ENCODE measurements around the gene LCLAT1. TPM values are rescaled to one million over a fixed set of nuclear protein-coding genes. Genes with fewer than 3 reads are reported as not detected.

The LCLAT1 gene
- total RNA-seq, 1 donor from 2014 or later, result 16.0 TPM

GRCh38 chr2:30441023-30441422 lies 6.0 kb upstream of the LCLAT1 start:
- peaks cover 1% of the 10 kb centered on the region for H3K27me3 Mint-ChIP-seq (ENCODE audit: unreplicated experiment)
- no peak overlapping the region for H3K4me3 Mint-ChIP-seq (ENCODE audit: unreplicated experiment)
- H3K9me3 Mint-ChIP-seq (ENCODE audit: unreplicated experiment), result no peaks in the 10 kb centered on the region
- no peak for DNase-seq
- H3K27ac Mint-ChIP-seq (ENCODE audit: unreplicated experiment), result peak overlapping the region; percentile 5
- no peaks in the 10 kb centered on the region for H3K36me3 Mint-ChIP-seq (ENCODE audit: unreplicated experiment)
- peaks cover 7% of the 10 kb centered on the region for H3K4me1 Mint-ChIP-seq (ENCODE audit: low read depth, unreplicated experiment)
- TF ChIP-seq CTCF (IDR thresholded peaks at IDR 0.05; ENCODE audit: partially characterized antibody, unreplicated experiment), result no peak

- no peaks in the 10 kb centered on the region for H3K36me3 Mint-ChIP-seq (ENCODE audit: unreplicated experiment)
- no peaks in the 10 kb centered on the region for H3K4me1 Mint-ChIP-seq (ENCODE audit: low read depth, unreplicated experiment)
- H3K9me3 Mint-ChIP-seq (ENCODE audit: unreplicated experiment), result no peaks in the 10 kb centered on the region
- no peak for DNase-seq
- no peak for TF ChIP-seq CTCF (IDR thresholded peaks at IDR 0.05; ENCODE audit: partially characterized antibody, unreplicated experiment)
- no peak overlapping the region for H3K4me3 Mint-ChIP-seq (ENCODE audit: unreplicated experiment)
- H3K27ac Mint-ChIP-seq (ENCODE audit: unreplicated experiment), result no peak overlapping the region
- H3K27me3 Mint-ChIP-seq (ENCODE audit: unreplicated experiment), result peaks cover 4% of the 10 kb centered on the region
These were observed 4.0 kb upstream of the LCLAT1 start for GRCh38 chr2:30443081-30443480.

- H3K9me3 Mint-ChIP-seq (ENCODE audit: unreplicated experiment), result no peaks in the 10 kb centered on the region
- no peaks in the 10 kb centered on the region for H3K36me3 Mint-ChIP-seq (ENCODE audit: unreplicated experiment)
- peaks cover 4% of the 10 kb centered on the region for H3K27me3 Mint-ChIP-seq (ENCODE audit: unreplicated experiment)
- TF ChIP-seq CTCF (IDR thresholded peaks at IDR 0.05; ENCODE audit: partially characterized antibody, unreplicated experiment), result no peak
- H3K4me3 Mint-ChIP-seq (ENCODE audit: unreplicated experiment), result no peak overlapping the region
- H3K4me1 Mint-ChIP-seq (ENCODE audit: low read depth, unreplicated experiment), result peaks cover 2% of the 10 kb centered on the region
- DNase-seq, result no peak
- H3K27ac Mint-ChIP-seq (ENCODE audit: unreplicated experiment), result no peak overlapping the region
These were observed 2.8 kb upstream of the LCLAT1 start for GRCh38 chr2:30444273-30444672.

GRCh38 chr2:30445266-30445821 lies 1.7 kb upstream of the LCLAT1 start:
- H3K27ac Mint-ChIP-seq (ENCODE audit: unreplicated experiment), result no peak overlapping the region
- DNase-seq, result no peak
- no peak for TF ChIP-seq CTCF (IDR thresholded peaks at IDR 0.05; ENCODE audit: partially characterized antibody, unreplicated experiment)
- no peaks in the 10 kb centered on the region for H3K36me3 Mint-ChIP-seq (ENCODE audit: unreplicated experiment)
- peaks cover 2% of the 10 kb centered on the region for H3K4me1 Mint-ChIP-seq (ENCODE audit: low read depth, unreplicated experiment)
- H3K4me3 Mint-ChIP-seq (ENCODE audit: unreplicated experiment), result no peak overlapping the region
- no peaks in the 10 kb centered on the region for H3K9me3 Mint-ChIP-seq (ENCODE audit: unreplicated experiment)
- H3K27me3 Mint-ChIP-seq (ENCODE audit: unreplicated experiment), result peaks cover 3% of the 10 kb centered on the region

GRCh38 chr2:30446602-30447148 lies 371 bp upstream of the LCLAT1 start:
- Mint-ChIP-seq H3K9me3 (ENCODE audit: unreplicated experiment) (no peaks in the 10 kb centered on the region), H3K4me3 (ENCODE audit: unreplicated experiment) (peak overlapping the region; percentile 90), H3K36me3 (ENCODE audit: unreplicated experiment) (no peaks in the 10 kb centered on the region), H3K4me1 (ENCODE audit: low read depth, unreplicated experiment) (peaks cover 2% of the 10 kb centered on the region), H3K27ac (ENCODE audit: unreplicated experiment) (peak overlapping the region; percentile 89), H3K27me3 (ENCODE audit: unreplicated experiment) (peaks cover 3% of the 10 kb centered on the region)
- TF ChIP-seq CTCF (IDR thresholded peaks at IDR 0.05; ENCODE audit: partially characterized antibody, unreplicated experiment), result no peak
- no peak for DNase-seq
